ENCODE results near the gene RPL5.

GRCh38 chr1:92804721-92805201, 27.1 kb upstream of the RPL5 start:
- TF ChIP-seq CTCF (IDR thresholded peaks at IDR 0.05) (no peak), POLR2A (IDR thresholded peaks at IDR 0.05) (no peak)

Measured in prostate gland (tissue), 2 donors.